ENCODE measurements around the gene PLPPR3. TPM values are rescaled to one million over a fixed set of nuclear protein-coding genes. Genes with fewer than 3 reads are reported as not detected.

PLPPR3 gene
- total RNA-seq, 4 donors from 2014 or later = not detected

DNA sequence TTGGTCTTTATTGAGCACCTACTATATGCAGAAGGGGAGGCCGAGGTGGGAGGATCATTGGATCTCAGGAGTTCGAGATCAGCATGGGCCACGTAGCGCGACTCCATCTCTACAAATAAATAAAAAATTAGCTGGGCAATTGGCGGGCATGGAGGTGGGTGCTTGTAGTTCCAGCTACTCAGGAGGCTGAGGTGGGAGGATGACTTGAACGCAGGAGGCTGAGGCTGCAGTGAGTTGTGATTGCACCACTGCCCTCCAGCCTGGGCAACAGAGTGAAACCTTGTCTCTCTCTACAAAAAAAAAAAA lies 41.5 kb upstream of the PLPPR3 start:
- peaks cover 9 to 61% (median 33%) of the 10 kb centered on the region in 3 donors for H3K4me1 ChIP-seq
- WGBS, 2 donors = 86 to 90% methylated on average over 6 to 7 of the region's 7 CpGs
- peak overlapping the region in 1 of 4 donors; percentile 26 for H3K4me3 ChIP-seq

DNA sequence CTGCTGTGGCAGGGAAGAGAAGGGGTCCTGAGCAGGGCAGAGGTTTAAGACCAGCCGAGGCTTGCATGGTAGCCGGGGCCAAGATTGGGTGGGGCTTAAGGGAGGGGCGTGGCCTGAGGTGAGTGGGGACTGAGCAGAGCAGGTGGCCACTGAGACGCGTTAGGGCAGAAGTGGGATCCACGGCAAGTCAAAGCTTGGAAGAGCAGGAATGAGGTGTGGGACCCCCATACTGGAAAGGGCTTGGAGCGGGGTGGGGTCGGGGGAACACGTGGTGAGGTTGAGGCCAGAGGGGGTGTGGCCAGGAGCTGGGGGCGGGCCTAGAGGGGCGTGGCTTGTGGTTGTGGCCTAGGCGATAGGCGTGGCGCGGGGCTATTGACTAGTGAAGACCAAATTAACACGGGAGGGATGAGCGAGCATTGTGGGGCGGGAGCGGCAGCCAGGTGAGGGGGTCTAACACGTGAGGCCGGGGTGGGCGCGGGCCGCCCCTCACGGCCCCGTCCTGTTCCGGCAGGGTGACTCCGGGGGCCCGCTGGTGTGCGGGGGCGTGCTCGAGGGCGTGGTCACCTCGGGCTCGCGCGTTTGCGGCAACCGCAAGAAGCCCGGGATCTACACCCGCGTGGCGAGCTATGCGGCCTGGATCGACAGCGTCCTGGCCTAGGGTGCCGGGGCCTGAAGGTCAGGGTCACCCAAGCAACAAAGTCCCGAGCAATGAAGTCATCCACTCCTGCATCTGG lies 41.0 kb upstream of the PLPPR3 start:
- peak overlapping the region in 2 of 4 donors; percentile 26 to 27 for H3K4me3 ChIP-seq
- DNase-seq = no peak
- intact Hi-C loops (cut with DNase I) = loop anchor here (5.0 kb wide), 1 partner anchor 60 kb away; no protein-coding TSS in a partner anchor
- H3K4me1 ChIP-seq = peaks cover 9 to 58% (median 33%) of the 10 kb centered on the region in 3 donors
- H3K27ac ChIP-seq = peak overlapping the region in 2 of 4 donors; percentile 4 to 16
- H3K9me3 ChIP-seq = no peaks in the 10 kb centered on the region
- peaks cover 0 to 50% (median 0%) of the 10 kb centered on the region in 4 donors for H3K27me3 ChIP-seq
- 29 to 30% methylated on average over 10 to 23 of the region's 48 CpGs for WGBS, 2 donors
- no peak for TF ChIP-seq POLR2A (IDR thresholded peaks at IDR 0.05)
- TF ChIP-seq, protein P1, sequence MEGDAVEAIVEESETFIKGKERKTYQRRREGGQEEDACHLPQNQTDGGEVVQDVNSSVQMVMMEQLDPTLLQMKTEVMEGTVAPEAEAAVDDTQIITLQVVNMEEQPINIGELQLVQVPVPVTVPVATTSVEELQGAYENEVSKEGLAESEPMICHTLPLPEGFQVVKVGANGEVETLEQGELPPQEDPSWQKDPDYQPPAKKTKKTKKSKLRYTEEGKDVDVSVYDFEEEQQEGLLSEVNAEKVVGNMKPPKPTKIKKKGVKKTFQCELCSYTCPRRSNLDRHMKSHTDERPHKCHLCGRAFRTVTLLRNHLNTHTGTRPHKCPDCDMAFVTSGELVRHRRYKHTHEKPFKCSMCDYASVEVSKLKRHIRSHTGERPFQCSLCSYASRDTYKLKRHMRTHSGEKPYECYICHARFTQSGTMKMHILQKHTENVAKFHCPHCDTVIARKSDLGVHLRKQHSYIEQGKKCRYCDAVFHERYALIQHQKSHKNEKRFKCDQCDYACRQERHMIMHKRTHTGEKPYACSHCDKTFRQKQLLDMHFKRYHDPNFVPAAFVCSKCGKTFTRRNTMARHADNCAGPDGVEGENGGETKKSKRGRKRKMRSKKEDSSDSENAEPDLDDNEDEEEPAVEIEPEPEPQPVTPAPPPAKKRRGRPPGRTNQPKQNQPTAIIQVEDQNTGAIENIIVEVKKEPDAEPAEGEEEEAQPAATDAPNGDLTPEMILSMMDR (IDR thresholded peaks at IDR 0.05) = no peak
- peaks cover 0 to 8% (median 5%) of the 10 kb centered on the region in 3 donors for H3K36me3 ChIP-seq

More for the DNA sequence above, 41.5 kb upstream of the PLPPR3 start:
- intact Hi-C loops (cut with DNase I) = loop anchor here (5.0 kb wide), 1 partner anchor 59 kb away; no protein-coding TSS in a partner anchor
- no peak for TF ChIP-seq POLR2A (IDR thresholded peaks at IDR 0.05)
- TF ChIP-seq, protein P1 (IDR thresholded peaks at IDR 0.05) = no peak
- Histone ChIP-seq H3K27me3 (peaks cover 0 to 48% (median 0%) of the 10 kb centered on the region in 4 donors), H3K27ac (peak overlapping the region in 1 of 4 donors; percentile 3), H3K9me3 (no peaks in the 10 kb centered on the region), H3K36me3 (peaks cover 3 to 14% (median 10%) of the 10 kb centered on the region in 3 donors)
- no peak for DNase-seq

DNA sequence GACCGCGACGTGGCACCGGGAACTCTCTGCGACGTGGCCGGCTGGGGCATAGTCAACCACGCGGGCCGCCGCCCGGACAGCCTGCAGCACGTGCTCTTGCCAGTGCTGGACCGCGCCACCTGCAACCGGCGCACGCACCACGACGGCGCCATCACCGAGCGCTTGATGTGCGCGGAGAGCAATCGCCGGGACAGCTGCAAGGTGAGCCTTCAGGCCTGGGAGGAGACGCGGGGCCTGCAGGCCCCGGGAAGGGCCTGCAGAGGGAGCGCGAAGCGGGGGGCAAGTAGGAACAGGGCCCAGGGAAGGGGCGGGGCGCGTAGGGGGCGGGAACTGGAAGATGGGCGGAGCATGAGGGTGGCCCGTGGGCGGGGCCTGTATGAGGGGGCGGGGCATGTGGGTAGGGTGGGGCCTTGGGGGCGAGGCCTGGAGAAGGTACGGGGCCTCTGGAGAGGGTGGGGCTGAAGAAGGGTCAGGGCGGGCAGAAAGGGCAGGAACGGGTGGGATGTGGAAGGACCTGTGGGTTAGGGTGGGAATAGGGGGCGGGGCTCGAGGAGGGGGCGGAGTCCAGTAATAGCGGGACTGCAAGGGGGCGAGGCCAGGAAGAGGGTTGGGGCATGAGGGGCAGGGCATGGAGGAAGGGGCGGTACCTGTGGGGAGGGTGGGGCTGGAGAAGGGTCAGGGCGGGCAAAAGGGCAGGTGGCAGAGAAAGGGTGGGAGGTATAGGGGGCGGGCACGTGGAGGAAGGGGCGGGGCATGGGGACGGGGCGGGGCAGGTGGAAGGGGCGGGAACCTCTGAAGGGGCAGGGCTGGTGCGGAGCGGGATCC lies 40.2 kb upstream of the PLPPR3 start:
- Histone ChIP-seq H3K4me1 (peaks cover 9 to 58% (median 33%) of the 10 kb centered on the region in 3 donors), H3K27me3 (peaks cover 0 to 55% (median 0%) of the 10 kb centered on the region in 4 donors), H3K9me3 (no peaks in the 10 kb centered on the region), H3K27ac (peak overlapping the region in 2 of 4 donors; percentile 4 to 25), H3K4me3 (peak overlapping the region in 2 of 4 donors; percentile 7 to 26), H3K36me3 (peaks cover 0 to under 1% (median 0%) of the 10 kb centered on the region in 3 donors)
- TF ChIP-seq POLR2A (IDR thresholded peaks at IDR 0.05) = no peak
- TF ChIP-seq, protein P1 (IDR thresholded peaks at IDR 0.05) = peak in 1 of 6 experiments; percentile 41
- no peak for DNase-seq
- 7 to 9% methylated on average over 12 to 14 of the region's 60 CpGs for WGBS, 2 donors
- intact Hi-C loops (cut with DNase I) = loop anchor here (5.0 kb wide), 1 partner anchor 60 kb away; no protein-coding TSS in a partner anchor

DNA sequence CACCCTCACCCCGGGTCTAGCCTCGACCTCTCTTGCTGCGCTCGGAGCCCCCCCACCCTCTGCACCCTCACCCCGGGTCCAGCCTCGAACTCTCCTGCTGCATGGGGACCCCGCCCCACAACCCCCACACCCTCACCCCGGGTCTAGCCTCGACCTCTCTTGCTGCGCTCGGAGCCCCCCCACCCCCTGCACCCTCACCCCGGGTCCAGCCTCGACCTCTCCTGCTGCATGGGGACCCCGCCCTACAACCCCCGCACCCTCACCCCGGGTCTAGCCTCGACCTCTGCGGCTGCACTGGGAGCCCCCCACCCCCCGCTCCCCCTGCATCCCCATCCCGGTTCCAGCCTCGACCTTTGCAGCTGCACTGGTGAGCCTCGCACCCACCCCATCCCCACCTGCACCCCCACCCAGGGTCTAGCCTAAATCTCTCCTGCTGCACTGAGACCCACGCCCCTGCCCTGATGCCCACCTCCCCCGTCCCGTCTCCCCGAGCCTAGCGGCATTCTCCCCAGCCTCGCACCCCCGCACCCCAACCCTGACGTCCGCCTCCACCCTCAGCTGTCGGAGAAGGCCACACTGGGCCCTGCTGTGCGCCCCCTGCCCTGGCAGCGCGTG lies 39.5 kb upstream of the PLPPR3 start:
- TF ChIP-seq, protein P1 (IDR thresholded peaks at IDR 0.05) = no peak
- TF ChIP-seq POLR2A (IDR thresholded peaks at IDR 0.05) = no peak
- 34 to 64% methylated on average over 5 to 7 of the region's 35 CpGs for WGBS, 2 donors

More for the DNA sequence above, 39.5 kb upstream of the PLPPR3 start:
- H3K4me3 ChIP-seq = peak overlapping the region; percentile 32 to 75 (median 46)
- no peaks in the 10 kb centered on the region for H3K9me3 ChIP-seq
- peaks cover 0 to 55% (median 0%) of the 10 kb centered on the region in 4 donors for H3K27me3 ChIP-seq
- H3K4me1 ChIP-seq = peaks cover 9 to 58% (median 33%) of the 10 kb centered on the region in 3 donors
- no peak for DNase-seq
- intact Hi-C loops (cut with DNase I) = loop anchor here (5.0 kb wide), 1 partner anchor 61 kb away; no protein-coding TSS in a partner anchor
- H3K36me3 ChIP-seq = no peaks in the 10 kb centered on the region
- H3K27ac ChIP-seq = peak overlapping the region in 1 of 4 donors; percentile 80

Data from esophagus squamous epithelium (tissue), 5 donors.